ENCODE results near the gene MAP10.

- TF ChIP-seq EZH2 (IDR thresholded peaks at IDR 0.05; ENCODE audit: low read length): no peak
- TF ChIP-seq CTCF (optimal IDR thresholded peaks at IDR 0.05 in 1 of 3, IDR thresholded peaks at IDR 0.05 in 1 of 3, conservative IDR thresholded peaks at IDR 0.05 in 1 of 3; ENCODE audit: extremely low read depth in 1 of 3, insufficient read depth in 2 of 3, low read length in 3 of 3): no peak
These were observed 36.4 kb upstream of the MAP10 start for GRCh38 chr1:232768793-232769192.

Measured in keratinocyte (primary cell).